NB4 (cell line): ENCODE measurements around the gene ARSI.

ENCODE experiments used
- CTCF ChIP-seq: IDR thresholded peaks from one replicate; pipeline ENCODE4 v1.5.1; 2012; ENCODE audit warnings: low read depth, low read length
- POLR2A ChIP-seq: IDR thresholded peaks from 2 replicates; pipeline ENCODE4 v1.6.1; 2011; ENCODE audit warnings: mild to moderate bottlenecking; ENCODE audit not compliant: insufficient read length; ENCODE audit errors: extremely low read depth
- TF ChIP-seq, protein P1 (sequence below): IDR thresholded peaks from 2 replicates; pipeline ENCODE4 v1.6.1; 2011; ENCODE audit warnings: low read depth, low read length

GRCh38 chr5:150345716-150346115, 43.0 kb upstream of the ARSI start:
- TF ChIP-seq CTCF = no peak
- TF ChIP-seq POLR2A = no peak
- TF ChIP-seq, protein P1, sequence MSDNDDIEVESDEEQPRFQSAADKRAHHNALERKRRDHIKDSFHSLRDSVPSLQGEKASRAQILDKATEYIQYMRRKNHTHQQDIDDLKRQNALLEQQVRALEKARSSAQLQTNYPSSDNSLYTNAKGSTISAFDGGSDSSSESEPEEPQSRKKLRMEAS = no peak
